Measurements from ENCODE around the gene FAR2.
"Not testable (repeated sequence)": the region's sequence is repeated elsewhere in the genome, so short reads cannot be mapped to it uniquely, and the experiment has no call there.

Gene FAR2

DNA sequence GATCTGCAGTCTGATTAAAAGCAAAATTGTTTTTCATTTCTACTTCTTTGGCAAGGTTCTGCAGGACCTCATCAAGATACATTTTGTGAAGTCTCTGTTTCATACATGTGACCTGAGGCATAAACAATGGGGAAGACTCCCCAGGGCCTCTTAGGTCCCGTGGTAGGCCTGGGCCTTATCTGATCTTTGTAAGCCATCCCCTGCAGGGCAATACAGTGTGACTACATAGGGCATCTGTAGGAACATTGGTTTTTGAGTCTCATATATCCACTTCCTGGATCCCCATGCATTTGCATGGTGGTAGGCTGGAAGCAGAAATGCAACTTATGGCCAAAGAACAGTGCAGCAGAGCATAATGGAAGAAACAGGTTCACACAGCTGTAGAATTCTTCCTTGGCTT, 6.0 kb downstream of the FAR2 start:
- peak; percentile 77 for DNase-seq

GRCh38 chr12:29157486-29157946, 8.4 kb downstream of the FAR2 start:
- no peak for DNase-seq

DNA sequence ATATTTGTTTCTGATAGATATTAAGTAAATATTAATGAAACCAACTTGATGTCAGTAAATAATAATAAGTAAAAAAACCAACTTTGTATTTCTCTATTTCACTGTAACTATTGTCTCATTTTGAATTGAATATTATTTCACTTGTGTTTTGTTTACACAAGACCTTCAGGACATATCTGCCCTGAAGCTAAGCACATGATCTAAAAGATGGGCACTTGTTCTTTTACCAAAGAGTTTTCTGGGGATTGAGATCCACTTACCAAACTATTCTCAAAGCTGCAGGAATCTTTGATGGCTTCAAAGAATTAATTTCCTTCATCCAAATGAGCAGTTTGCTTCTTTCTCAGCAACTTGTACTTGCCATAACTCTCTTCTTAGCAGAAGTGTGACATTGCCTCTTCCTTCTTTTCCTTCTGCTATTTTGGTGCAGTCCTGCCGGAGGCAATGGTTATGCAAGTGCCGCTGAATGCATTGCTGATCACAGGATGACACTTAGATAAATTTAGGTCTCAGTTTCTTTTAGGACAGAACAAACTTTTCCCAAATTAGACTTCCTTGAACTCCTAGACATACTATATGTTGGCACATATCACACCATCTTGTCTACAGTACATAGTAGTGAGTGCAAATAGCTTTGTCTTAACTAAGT, 9.2 kb downstream of the FAR2 start:
- DNase-seq = no peak

GRCh38 chr12:29159661-29160060, 10.6 kb downstream of the FAR2 start:
- DNase-seq = no peak

- DNase-seq = no peak
Observed at GRCh38 chr12:29160230-29160629, 11.2 kb downstream of the FAR2 start.

DNA sequence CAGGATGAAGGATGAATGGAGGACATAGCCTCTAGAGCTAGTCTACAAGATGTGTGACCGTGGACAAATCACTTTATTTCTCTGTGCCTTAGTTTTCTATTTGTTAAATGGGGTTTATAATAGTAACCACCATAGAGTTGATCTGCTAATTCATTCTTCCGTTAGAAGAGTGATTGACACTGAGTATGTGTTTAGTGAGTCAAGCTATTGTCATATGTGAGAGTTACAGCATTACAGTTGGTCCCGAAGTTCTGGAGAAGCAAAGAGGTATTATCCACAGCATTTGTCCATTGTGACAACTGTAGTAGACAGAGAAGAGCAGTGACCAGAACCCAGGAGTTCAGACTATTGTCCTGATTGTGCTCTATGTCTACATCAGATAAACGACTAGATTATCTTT, 14.1 kb downstream of the FAR2 start:
- DNase-seq = no peak

GRCh38 chr12:29164477-29165393, 15.7 kb downstream of the FAR2 start:
- DNase-seq = no peak

DNA sequence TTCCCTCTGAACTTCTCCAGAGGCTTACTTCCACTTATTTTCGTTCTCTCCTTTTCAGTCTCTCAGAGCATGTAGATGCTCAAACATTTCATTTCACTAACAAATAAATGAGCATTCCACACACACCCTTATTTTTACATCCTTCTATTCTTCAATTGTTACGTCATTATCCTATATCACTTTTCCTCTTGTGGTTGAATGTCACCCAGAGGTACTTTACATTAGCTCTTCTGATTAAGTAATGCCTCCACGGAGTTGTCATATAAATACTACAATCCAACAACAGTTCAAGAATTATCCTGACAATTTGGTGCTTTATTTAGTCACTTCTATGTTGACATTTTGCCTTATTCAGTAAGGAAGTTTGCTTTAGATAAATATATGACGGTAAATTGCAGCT, 18.4 kb downstream of the FAR2 start:
- no peak for DNase-seq

GRCh38 chr12:29167988-29168387, 18.9 kb downstream of the FAR2 start:
- no peak for DNase-seq

DNA sequence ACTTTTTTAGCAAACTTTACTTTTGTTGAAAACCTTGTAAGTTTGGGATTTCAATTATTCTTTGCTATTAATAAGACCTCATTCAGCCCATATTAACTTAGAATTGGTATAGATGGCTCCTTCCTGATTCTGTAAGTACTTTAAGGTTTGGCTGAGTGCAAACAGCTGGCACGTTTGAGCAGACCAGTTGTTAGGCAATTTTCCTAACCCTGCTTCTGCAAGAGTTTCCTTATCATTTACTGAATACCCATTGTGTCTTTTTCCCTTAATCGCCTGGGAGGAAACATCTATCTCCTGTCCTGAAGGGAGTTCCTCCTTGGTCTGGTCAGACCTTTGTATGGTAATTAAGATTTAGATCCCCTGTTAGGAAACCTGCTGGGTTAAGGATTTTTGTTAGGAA, 20.9 kb downstream of the FAR2 start:
- DNase-seq = not testable (repeated sequence)

DNA sequence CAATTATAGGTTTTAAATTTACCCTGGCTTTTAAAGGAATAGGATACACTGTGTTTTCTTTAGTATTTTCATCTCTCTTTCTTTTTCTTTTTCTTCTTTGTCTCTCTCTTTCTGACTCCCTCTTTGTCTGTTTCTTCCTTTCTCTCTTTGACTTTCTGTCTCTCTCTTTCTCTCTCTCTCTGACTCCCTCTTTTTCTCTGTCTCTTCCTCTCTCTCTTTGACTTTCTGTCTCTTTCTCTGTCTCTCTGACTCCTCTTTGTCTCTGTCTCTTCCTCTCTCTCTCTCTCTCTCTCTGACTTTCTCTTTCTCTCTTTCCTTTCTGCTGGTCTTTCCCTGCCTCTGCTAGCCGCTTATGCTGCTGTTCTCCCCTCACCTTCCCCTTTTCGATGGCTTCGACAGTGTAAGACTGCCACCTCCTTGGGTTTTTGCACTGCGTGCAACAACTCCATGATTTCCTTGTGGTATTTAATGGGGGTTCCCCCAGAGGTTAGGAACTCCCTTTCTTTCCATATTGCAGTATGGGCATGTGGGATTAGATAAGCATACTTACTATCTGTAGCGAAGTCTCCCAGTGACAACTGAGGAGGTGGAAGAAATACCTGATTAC, 21.5 kb downstream of the FAR2 start:
- not testable (repeated sequence) for DNase-seq

DNA sequence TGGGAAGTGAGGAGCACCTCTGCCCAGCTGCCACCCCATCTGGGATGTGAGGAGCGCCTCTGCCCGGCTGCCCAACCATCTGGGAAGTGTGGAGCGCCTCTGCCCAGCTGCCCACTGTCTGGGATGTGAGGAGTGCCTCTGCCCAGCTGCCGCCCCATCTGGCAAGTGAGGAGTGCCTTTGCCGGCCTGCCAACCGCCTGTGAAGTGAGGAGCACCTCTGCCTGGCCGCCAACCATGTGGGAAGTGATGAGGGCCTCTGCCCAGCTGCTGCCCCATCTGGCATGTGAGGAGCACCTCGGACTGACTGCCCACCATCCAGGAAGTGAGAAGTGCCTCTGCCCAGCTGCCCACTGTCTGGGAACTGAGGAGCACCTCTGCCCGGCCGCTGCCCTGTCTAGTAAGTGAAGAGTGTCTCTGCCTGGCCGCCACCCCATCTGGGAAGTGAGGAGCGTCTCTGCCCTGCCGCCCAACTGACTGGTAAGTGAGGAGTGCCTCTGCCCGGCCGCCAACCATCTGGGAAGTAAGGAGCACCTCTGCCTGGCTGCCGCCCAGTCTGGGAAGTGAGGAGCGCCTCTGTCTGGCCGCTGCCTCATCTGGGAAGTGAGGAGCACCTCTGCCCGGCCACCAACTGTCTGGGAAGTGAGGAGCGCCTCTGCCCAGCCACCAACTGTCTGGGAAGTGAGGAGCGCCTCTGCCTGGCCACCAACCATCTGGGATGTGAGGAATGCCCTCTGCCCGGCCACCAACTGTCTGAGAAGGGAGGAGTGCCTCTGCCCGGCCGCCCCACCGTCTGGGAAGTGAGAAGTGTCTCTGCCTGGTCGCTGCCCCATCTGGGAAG, 22.6 kb downstream of the FAR2 start:
- no peak for DNase-seq

GRCh38 chr12:29176941-29177340, 27.9 kb downstream of the FAR2 start:
- DNase-seq = no peak

GRCh38 chr12:29182247-29182646, 33.2 kb downstream of the FAR2 start:
- not testable (repeated sequence) for DNase-seq

- no peak for DNase-seq
Observed at GRCh38 chr12:29187756-29188155, 38.7 kb downstream of the FAR2 start.

DNA sequence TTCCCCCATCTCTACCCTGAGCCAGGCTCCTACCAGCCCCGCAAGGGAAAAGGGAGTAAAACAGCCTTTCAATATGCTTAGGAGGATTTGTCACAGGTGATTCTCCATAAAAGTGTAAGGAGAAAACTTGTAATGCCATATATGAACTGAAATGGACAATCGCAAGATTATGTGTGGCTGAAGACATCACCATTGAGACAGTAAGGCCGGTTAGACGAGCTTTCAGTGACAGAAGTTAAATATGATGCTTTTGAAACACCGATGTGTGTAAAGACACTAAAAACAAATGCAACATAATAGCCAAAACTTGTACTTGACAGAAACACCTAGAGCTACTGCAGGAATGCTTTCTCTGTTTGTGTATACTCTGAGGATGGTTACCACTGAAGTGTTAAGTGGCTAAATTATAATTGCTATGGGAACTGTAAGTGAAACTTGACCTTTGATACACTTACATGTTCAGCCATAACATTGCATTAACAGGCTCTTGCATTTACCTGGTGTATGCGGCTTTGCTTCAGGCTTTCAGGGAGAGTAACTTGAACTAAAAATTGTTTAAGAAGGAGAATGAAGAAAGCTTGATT, 42.3 kb downstream of the FAR2 start:
- no peak for DNase-seq

DNA sequence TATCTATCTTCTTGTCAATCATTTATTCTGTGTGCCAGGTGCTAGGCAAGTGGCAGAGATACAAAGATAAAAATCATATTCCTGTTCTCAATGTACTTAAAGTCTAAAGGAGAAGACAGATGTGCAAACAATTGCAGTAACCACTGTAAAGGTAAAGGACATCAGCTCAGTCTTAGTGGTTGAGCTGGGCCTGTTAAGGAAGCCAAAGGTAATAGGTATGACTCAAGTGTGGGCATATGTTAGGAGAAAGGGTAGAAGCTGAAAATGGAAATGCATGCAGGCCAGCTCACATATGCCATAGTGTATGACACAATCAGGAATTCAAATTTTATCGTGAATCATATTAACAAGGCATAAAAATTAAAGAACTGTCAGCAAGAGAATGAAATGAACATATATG, 49.8 kb downstream of the FAR2 start:
- no peak for DNase-seq

GRCh38 chr12:29200586-29200985, 51.5 kb downstream of the FAR2 start:
- no peak for DNase-seq

DNA sequence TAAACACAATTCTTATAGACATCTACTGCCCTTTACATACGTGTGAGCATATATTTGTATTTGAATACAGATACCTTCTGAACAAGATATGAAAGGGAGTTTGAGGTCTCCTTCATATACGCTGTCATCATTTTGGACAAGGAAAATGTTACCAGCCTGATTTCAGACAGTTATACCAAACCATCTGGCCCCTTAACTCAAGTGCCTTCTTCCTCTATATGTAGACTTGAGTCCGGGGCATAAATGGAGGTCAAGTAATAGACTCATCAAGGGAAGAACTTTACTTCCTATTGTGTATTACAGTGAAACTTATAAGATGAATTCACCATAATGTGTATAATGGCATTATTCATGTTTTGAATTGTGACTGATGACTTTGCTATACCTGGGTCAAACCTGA, 52.2 kb downstream of the FAR2 start:
- DNase-seq = no peak

- no peak for DNase-seq
Observed at GRCh38 chr12:29201746-29202145, 52.7 kb downstream of the FAR2 start.

DNA sequence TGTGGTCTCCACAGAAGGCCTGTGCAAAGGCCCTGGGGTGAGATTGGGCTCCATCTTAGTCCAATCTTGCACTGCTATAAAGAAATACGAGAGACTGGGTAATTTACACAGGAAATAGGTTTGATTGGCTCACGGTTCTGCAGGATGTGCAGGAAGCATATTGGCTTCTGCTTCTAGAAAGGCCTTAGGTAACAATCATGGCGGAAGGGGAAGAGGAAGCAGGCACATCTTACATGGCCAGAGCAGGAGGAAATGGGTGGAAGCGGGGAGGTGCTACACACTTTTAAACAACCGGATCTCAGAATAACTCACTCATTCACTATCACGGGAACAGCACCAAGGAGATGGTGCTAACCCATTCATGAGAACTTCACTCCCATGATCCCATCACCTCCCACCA, 55.4 kb downstream of the FAR2 start:
- no peak for DNase-seq

GRCh38 chr12:29207120-29207519, 58.0 kb downstream of the FAR2 start:
- DNase-seq = no peak

- DNase-seq = no peak
Observed at GRCh38 chr12:29208060-29208459, 59.0 kb downstream of the FAR2 start.

All from islet precursor cell (in vitro differentiated cells).